ENCODE results near the gene VWA2.

The VWA2 gene

DNA sequence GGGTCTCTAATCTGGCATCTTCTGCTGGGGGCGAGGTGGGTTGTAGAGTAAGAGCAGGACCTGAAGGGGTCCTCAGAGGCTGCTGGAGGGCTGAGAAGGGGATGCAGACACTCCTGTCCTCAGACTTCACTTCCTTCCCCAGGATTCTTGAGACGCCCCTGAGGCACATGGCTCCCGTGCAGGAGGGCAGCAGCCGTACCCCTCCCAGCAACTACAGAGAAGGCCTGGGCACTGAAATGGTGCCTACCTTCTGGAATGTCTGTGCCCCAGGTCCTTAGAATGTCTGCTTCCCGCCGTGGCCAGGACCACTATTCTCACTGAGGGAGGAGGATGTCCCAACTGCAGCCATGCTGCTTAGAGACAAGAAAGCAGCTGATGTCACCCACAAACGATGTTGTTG is 52.0 kb downstream of the VWA2 start:
- POLR2A ChIA-PET (ENCODE audit: low non-redundant PET), result no interaction called here
- H3K27ac ChIP-seq, result no peak overlapping the region
- TF ChIP-seq, protein P1, sequence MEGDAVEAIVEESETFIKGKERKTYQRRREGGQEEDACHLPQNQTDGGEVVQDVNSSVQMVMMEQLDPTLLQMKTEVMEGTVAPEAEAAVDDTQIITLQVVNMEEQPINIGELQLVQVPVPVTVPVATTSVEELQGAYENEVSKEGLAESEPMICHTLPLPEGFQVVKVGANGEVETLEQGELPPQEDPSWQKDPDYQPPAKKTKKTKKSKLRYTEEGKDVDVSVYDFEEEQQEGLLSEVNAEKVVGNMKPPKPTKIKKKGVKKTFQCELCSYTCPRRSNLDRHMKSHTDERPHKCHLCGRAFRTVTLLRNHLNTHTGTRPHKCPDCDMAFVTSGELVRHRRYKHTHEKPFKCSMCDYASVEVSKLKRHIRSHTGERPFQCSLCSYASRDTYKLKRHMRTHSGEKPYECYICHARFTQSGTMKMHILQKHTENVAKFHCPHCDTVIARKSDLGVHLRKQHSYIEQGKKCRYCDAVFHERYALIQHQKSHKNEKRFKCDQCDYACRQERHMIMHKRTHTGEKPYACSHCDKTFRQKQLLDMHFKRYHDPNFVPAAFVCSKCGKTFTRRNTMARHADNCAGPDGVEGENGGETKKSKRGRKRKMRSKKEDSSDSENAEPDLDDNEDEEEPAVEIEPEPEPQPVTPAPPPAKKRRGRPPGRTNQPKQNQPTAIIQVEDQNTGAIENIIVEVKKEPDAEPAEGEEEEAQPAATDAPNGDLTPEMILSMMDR (conservative IDR thresholded peaks at IDR 0.05; ENCODE audit: low read depth), result no peak
- DNase-seq (ENCODE audit: low spot score), result no peak
- CTCF ChIA-PET, result interaction anchor here (0.6 kb wide), 1 partner anchor 157 kb away, joined by 3 read pairs; no protein-coding TSS in a partner anchor

DNA sequence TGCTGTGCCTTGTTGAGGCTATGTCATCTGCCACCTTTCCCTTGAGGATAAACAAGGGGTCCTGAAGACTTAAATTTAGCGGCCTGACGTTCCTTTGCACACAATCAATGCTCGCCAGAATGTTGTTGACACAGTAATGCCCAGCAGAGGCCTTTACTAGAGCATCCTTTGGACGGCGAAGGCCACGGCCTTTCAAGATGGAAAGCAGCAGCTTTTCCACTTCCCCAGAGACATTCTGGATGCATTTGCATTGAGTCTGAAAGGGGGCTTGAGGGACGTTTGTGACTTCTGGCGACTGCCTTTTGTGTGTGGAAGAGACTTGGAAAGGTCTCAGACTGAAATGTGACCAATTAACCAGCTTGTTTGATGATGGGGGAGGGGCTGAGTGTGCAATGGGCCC is 52.5 kb downstream of the VWA2 start:
- H3K27ac ChIP-seq, result no peak overlapping the region
- TF ChIP-seq, protein P1 (conservative IDR thresholded peaks at IDR 0.05; ENCODE audit: low read depth), result no peak
- DNase-seq (ENCODE audit: low spot score), result no peak
- ChIA-PET CTCF (no interaction called here), POLR2A (ENCODE audit: low non-redundant PET) (no interaction called here)

DNA sequence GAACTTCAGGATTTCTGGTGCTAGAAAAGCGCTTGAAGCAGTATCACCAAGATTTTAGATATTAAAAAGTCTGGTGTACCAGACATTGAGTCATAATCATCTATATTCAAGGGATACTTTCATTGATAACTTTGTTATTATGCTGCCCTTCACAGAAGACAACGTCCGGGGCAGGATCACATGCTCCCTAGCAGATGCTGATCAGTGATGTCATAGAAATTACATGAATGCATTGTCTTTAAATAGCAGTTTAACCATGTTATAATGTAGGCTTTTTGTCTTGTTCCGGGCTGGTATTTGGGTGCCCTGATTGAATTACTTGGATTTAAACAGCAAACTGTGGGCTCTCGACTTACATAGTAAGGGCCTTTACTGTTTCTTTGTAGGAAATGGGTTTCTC is 54.0 kb downstream of the VWA2 start:
- POLR2A ChIA-PET (ENCODE audit: low non-redundant PET), result no interaction called here
- CTCF ChIA-PET, result no interaction called here
- TF ChIP-seq, protein P1 (conservative IDR thresholded peaks at IDR 0.05; ENCODE audit: low read depth), result no peak

DNA sequence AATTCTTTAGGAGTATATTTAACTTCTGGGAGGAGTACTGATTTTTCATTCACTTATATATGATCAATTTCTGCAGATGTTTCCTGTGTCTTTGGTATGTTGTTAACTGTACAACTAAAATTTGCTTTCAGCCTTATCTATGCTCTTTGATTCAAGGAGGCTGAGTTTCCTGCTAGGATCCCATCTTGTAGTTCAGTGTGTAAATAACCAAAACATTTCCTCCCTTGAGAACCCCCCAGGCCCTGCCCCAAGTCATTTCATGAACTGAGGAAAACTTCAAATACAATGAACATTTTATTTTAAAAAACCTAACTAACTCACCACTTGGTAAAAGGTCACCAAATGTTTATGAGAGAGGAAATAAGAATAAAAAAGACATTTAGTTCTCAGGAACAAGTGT is 55.5 kb downstream of the VWA2 start:
- TF ChIP-seq, protein P1 (conservative IDR thresholded peaks at IDR 0.05; ENCODE audit: low read depth), result no peak
- H3K27ac ChIP-seq, result no peak overlapping the region
- ChIA-PET CTCF (no interaction called here), POLR2A (ENCODE audit: low non-redundant PET) (no interaction called here)
- no peak for DNase-seq (ENCODE audit: low spot score)

More for the DNA sequence above, 54.0 kb downstream of the VWA2 start:
- no peak overlapping the region for H3K27ac ChIP-seq
- no peak for DNase-seq (ENCODE audit: low spot score)

DNA sequence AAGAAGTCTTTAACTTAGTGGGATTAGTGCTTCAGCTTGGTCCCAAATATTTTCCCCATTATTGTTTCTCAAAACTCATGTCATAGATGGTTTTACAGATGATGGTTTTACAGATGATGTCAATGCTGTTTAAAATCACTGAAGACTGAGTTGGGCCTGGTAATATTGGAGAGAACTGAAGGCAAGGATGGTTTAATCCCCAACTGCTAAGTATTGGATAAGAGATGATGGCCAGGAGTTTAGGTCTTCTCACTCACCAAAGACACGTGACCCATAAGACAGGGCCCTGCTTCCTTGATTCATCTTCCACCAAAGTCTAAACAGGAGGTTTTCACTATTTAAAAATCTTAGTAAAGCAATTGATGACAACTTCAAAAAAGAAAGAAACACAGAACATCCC is 56.3 kb downstream of the VWA2 start:
- DNase-seq (ENCODE audit: low spot score), result no peak
- CTCF ChIA-PET, result interaction anchor here (0.7 kb wide), 1 partner anchor 21 kb away, joined by 3 read pairs; no protein-coding TSS in a partner anchor

DNA sequence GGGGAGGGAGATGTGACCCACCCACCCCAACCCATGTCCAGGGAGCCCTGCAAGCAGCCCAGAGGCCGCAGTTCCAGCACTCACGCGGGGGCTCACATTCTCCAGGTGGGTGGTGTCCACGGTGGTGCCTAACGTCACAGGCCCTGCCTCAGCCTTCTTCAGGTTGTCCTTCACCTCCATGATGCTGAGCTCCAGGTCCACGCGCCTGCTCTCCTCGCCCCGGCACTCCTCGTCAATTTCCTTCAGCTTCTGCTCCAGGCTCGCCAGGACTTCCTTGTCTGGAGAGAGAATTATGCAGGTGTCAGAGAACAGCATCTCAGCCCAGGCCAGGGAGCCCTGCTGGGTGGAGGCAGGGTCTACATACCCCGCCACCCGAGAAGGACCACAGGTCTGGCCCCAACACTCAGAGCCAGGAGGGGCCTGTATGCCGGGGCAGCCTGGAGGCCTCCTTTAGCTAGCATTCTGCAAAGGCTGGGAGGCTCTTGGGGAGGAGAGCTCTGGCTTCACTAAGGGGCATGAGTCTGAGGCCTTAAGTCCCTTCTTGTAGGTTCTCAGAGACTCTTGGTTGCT is 58.2 kb downstream of the VWA2 start:
- TF ChIP-seq, protein P1 (conservative IDR thresholded peaks at IDR 0.05; ENCODE audit: low read depth), result no peak
- H3K27ac ChIP-seq, result no peak overlapping the region
- CTCF ChIA-PET, result interaction anchor here (0.6 kb wide), 4 partner anchors 55 to 1134 kb away, joined by 3 to 7 read pairs (median 4); no protein-coding TSS in a partner anchor
- DNase-seq (ENCODE audit: low spot score), result no peak
- POLR2A ChIA-PET (ENCODE audit: low non-redundant PET), result no interaction called here

More for the DNA sequence above, 56.3 kb downstream of the VWA2 start:
- POLR2A ChIA-PET (ENCODE audit: low non-redundant PET), result no interaction called here
- TF ChIP-seq, protein P1 (conservative IDR thresholded peaks at IDR 0.05; ENCODE audit: low read depth), result no peak
- no peak overlapping the region for H3K27ac ChIP-seq

Measured in RWPE1 (cell line).